ENCODE data around the gene ARHGAP40. TPM values are rescaled to one million over a fixed set of nuclear protein-coding genes. Genes with fewer than 3 reads are reported as not detected.

The ARHGAP40 gene
- total and polyA plus RNA-seq, 2 of the 13 experiments (the other 11 are each of a cell fraction or from before 2014, with no cell fraction given) = 0.75 to 2.1 TPM

GRCh38 chr20:38692436-38693411, 91.1 kb downstream of the ARHGAP40 start (continued):
- TF ChIP-seq ZNF407 (CRISPR knock-in tag; IDR thresholded peaks at IDR 0.05; ENCODE audit: not compliant biosample characterization) (no peak), ZNF20 (CRISPR knock-in tag; IDR thresholded peaks at IDR 0.05) (no peak), ZBTB21 (CRISPR knock-in tag; IDR thresholded peaks at IDR 0.05) (peak; percentile 80; the same call in 1 of the 2 replicates), TOPORS (CRISPR knock-in tag; IDR thresholded peaks at IDR 0.05) (0 out of 2 replicates have a peak, but pooled peaks have one; percentile 47), CC2D1A (CRISPR knock-in tag; IDR thresholded peaks at IDR 0.05) (no peak), GPN1 (CRISPR knock-in tag; IDR thresholded peaks at IDR 0.05; ENCODE audit: borderline replicate concordance) (0 out of 2 replicates have a peak, but pooled peaks have one; percentile 19), E2F1 (CRISPR knock-in tag; IDR thresholded peaks at IDR 0.05) (no peak), PHF5A (CRISPR knock-in tag; IDR thresholded peaks at IDR 0.05; ENCODE audit: low read depth, unreplicated experiment) (no peak), ATF7-NPFF (CRISPR knock-in tag; IDR thresholded peaks at IDR 0.05; ENCODE audit: low read depth) (peak; percentile 40; the same call in 1 of the 2 replicates), ZNF615 (CRISPR knock-in tag; IDR thresholded peaks at IDR 0.05; ENCODE audit: borderline replicate concordance) (no peak), ZNF710 (CRISPR knock-in tag; IDR thresholded peaks at IDR 0.05; ENCODE audit: borderline replicate concordance) (peak; percentile 77; the same call in 1 of the 2 replicates), FOXP1 (IDR thresholded peaks at IDR 0.05) (no peak), FOXP1 (CRISPR knock-in tag; IDR thresholded peaks at IDR 0.05) (no peak), EZH2 (conservative IDR thresholded peaks at IDR 0.05; ENCODE audit: low read depth, low read length) (no peak), DDIT3 (CRISPR knock-in tag; IDR thresholded peaks at IDR 0.05) (no peak), ZNF331 (CRISPR knock-in tag; IDR thresholded peaks at IDR 0.05) (peak; percentile 95), ZNF850 (CRISPR knock-in tag; conservative IDR thresholded peaks at IDR 0.05) (no peak)
